Thyroid gland (tissue), 4 donors: ENCODE results near the gene MCEMP1. TPM values are rescaled to one million over a fixed set of nuclear protein-coding genes. Genes with fewer than 3 reads are reported as not detected.
A peak's percentile ranks its signal among the peaks of the same experiment; 100 is the strongest.

ENCODE experiments used
- DNase-seq, 2 donors: peaks; one replicate each; pipeline ENCODE4 v3.0.0-alpha.2; 2019
- H3K27ac ChIP-seq, 3 donors: fragments of 200-600 bp; sonication (generic); 1 replicate in 2 of 3; 2 replicates in 1 of 3; pipeline ENCODE4 v1.5.1; 2016 to 2019; ENCODE audit warnings: mild to moderate bottlenecking in 1 of 3, moderate library complexity in 1 of 3
- H3K27me3 ChIP-seq: fragments of 200-600 bp; sonication (generic); one replicate; pipeline ENCODE4 v1.5.1; 2019
- H3K36me3 ChIP-seq, 2 donors: fragments of 200-600 bp; sonication (generic); one replicate each; pipeline ENCODE4 v1.5.1; 2016 to 2019
- H3K4me1 ChIP-seq, 2 donors: fragments of 200-600 bp; sonication (generic); one replicate each; pipeline ENCODE4 v1.5.1; 2017 to 2019
- H3K4me3 ChIP-seq, 3 donors: fragments of 200-600 bp; sonication (generic); replicated peaks in 1 of 3; 1 replicate in 2 of 3; 2 replicates in 1 of 3; pipeline ENCODE4 v1.5.1; 2016; ENCODE audit warnings: mild to moderate bottlenecking in 1 of 3
- H3K9me3 ChIP-seq: fragments of 200-600 bp; sonication (generic); one replicate; pipeline ENCODE4 v1.5.1; 2017
- CTCF ChIP-seq, 6 experiments: fragments of 200-600 bp in 3 of 6; fragments of 450-650 bp in 3 of 6; sonication (generic) in 3 of 6; IDR thresholded peaks; one replicate each; pipeline ENCODE4 v1.5.1; 2016 to 2019; ENCODE audit warnings: antibody characterized with exemption in 6 of 6, mild to moderate bottlenecking in 2 of 6, inconsistent platforms in 1 of 6, moderate library complexity in 1 of 6
- POLR2A ChIP-seq, 2 donors: fragments of 450-650 bp; IDR thresholded peaks; one replicate each; pipeline ENCODE4 v1.6.1; 2017; ENCODE audit warnings: antibody characterized with exemption in 2 of 2, mild to moderate bottlenecking in 2 of 2, moderate library complexity in 1 of 2
- WGBS, 2 donors: methylation state at CpG; one replicate each; pipeline ENCODE4 v1.1.5; 2017; 5-methylcytosine and 5-hydroxymethylcytosine counted together
- intact Hi-C: fragments of 100-400 bp; cut with DNase I; formaldehyde crosslinking; loops from one replicate; pipeline ENCODE4 v1.15.1; 2023
- total RNA-seq, 4 donors: library from RNA; depleted of rRNA; stranded (reverse); fragments of >200 nt; gene quantifications; one replicate each; pipeline ENCODE4 v1.2.3, GENCODE V29; 2016

Gene MCEMP1
- 1 to 10 TPM in 1 of 4 donors, under 1 TPM in 1, not detected in 2; 0.54 to 1.7 TPM for total RNA-seq

GRCh38 chr19:7676854-7677253 lies at the start of gene MCEMP1:
TSS of gene MCEMP1 (plus strand) at chr19:7677090. CDS start at chr19:7677121, 31 bp downstream.
- DNase-seq = no peak
- Histone ChIP-seq H3K27ac (no peak within 1 kb of the TSS), H3K36me3 (no peaks in the 10 kb centered on the region), H3K4me3 (no peak within 1 kb of the TSS), H3K4me1 (peaks cover 5 to 6% of the 10 kb centered on the region in 2 donors), H3K27me3 (no peaks in the 10 kb centered on the region), H3K9me3 (no peaks in the 10 kb centered on the region)
- TF ChIP-seq CTCF (IDR thresholded peaks at IDR 0.05) = no peak
- no peak for TF ChIP-seq POLR2A (IDR thresholded peaks at IDR 0.05)
- intact Hi-C loops = no loop called here
- 28 to 33% methylated on average over 10 of the region's 10 CpGs for WGBS, 2 donors

- H3K4me3 ChIP-seq = no peak overlapping the region
- no peaks in the 10 kb centered on the region for H3K9me3 ChIP-seq
- DNase-seq = no peak
- H3K4me1 ChIP-seq = peaks cover 23 to 28% of the 10 kb centered on the region in 2 donors
- intact Hi-C loops = no loop called here
- TF ChIP-seq CTCF (IDR thresholded peaks at IDR 0.05) = no peak
- TF ChIP-seq POLR2A (IDR thresholded peaks at IDR 0.05) = no peak
- 87 to 92% methylated on average over 18 to 24 of the region's 24 CpGs for WGBS, 2 donors
- no peak overlapping the region for H3K27ac ChIP-seq
- H3K36me3 ChIP-seq = peaks cover 26 to 40% of the 10 kb centered on the region in 2 donors
- no peaks in the 10 kb centered on the region for H3K27me3 ChIP-seq
Observed at GRCh38 chr19:7627166-7627565, 49.7 kb upstream of the MCEMP1 start.

- WGBS, 2 donors = 3 to 5% methylated on average over 14 to 15 of the region's 15 CpGs
- Histone ChIP-seq H3K27ac (peak overlapping the region; percentile 64 to 81 (median 76)), H3K36me3 (peaks cover 10 to 24% of the 10 kb centered on the region in 2 donors), H3K4me1 (peaks cover 23 to 28% of the 10 kb centered on the region in 2 donors), H3K4me3 (peak overlapping the region; percentile 57 to 97 (median 90)), H3K27me3 (no peaks in the 10 kb centered on the region), H3K9me3 (no peaks in the 10 kb centered on the region)
- DNase-seq = no peak
- intact Hi-C loops = no loop called here
- TF ChIP-seq POLR2A (IDR thresholded peaks at IDR 0.05) (no peak), CTCF (IDR thresholded peaks at IDR 0.05) (no peak)
Observed at GRCh38 chr19:7628589-7629311, 48.1 kb upstream of the MCEMP1 start.

- TF ChIP-seq POLR2A (IDR thresholded peaks at IDR 0.05) = peak in 1 of 2 donors; percentile 61
- TF ChIP-seq CTCF (IDR thresholded peaks at IDR 0.05) = peak in 1 of 6 experiments; percentile 7
- peak within 1 kb of the TSS; percentile 57 to 97 (median 90) for H3K4me3 ChIP-seq
- peak within 1 kb of the TSS; percentile 64 to 81 (median 76) for H3K27ac ChIP-seq
- intact Hi-C loops = no loop called here
- H3K27me3 ChIP-seq = no peaks in the 10 kb centered on the region
- H3K36me3 ChIP-seq = peaks cover 10 to 17% of the 10 kb centered on the region in 2 donors
- H3K9me3 ChIP-seq = no peaks in the 10 kb centered on the region
- 0 to 1% methylated on average over 35 to 39 of the region's 40 CpGs for WGBS, 2 donors
- peak; percentile 98 for DNase-seq
- H3K4me1 ChIP-seq = peaks cover 23 to 28% of the 10 kb centered on the region in 2 donors
Observed at GRCh38 chr19:7629347-7630054, 47.4 kb upstream of the MCEMP1 start, which contains the start of the genes PET100 and XAB2. TSS of gene PET100 (plus strand) at chr19:7629793. CDS start at chr19:7629834, 41 bp downstream. TSS of gene XAB2 (minus strand) at chr19:7629545. CDS start at chr19:7629527, 18 bp downstream.
